ENCODE measurements around the gene MBD2. TPM values are rescaled to one million over a fixed set of nuclear protein-coding genes. Genes with fewer than 3 reads are reported as not detected.

MBD2 gene
- total RNA-seq, 1 experiment from 2014 or later, result 79.1 TPM

- intact Hi-C loops (cut with micrococcal nuclease), result no loop called here
- peaks cover 18% of the 10 kb centered on the region; the same call in 1 of the 2 replicates for H4K20me1 ChIP-seq (ENCODE audit: insufficient read depth)
- ATAC-seq (no peak), DNase-seq (ENCODE audit: low read depth, low spot score) (no peak)
- ChIA-PET POLR2A (no interaction called here), RAD21 (ENCODE audit: low non-redundant PET in 1 of 2, low total read pairs in 2 of 2, uncharacterized antibody in 2 of 2, unreplicated experiment in 2 of 2) (no interaction called here), CTCF (no interaction called here)
- no peak overlapping the region for H3K27ac ChIP-seq (ENCODE audit: low read depth, low read length)
- no peaks in the 10 kb centered on the region for H3K9me3 ChIP-seq (ENCODE audit: control insufficient read depth in 1 of 2, insufficient read depth in 1 of 2, low read depth in 1 of 2, low read length in 2 of 2)
- H3K27me3 ChIP-seq (ENCODE audit: insufficient read depth, low read length), result no peaks in the 10 kb centered on the region
- no peak overlapping the region for H2AFZ ChIP-seq (ENCODE audit: low read depth, low read length, poor library complexity, severe bottlenecking)
- no peak overlapping the region for H3K9ac ChIP-seq (ENCODE audit: low read length)
- TF ChIP-seq CBX3 (IDR thresholded peaks at IDR 0.05; ENCODE audit: low read depth), result no peak
- no peak for TF ChIP-seq ZFX (IDR thresholded peaks at IDR 0.05)
- no peak for TF ChIP-seq CEBPB (IDR thresholded peaks at IDR 0.05; ENCODE audit: low read depth)
- TF ChIP-seq REST (IDR thresholded peaks at IDR 0.05; ENCODE audit: low read depth), result no peak
- TF ChIP-seq POLR2AphosphoS5 (IDR thresholded peaks at IDR 0.05; ENCODE audit: low read depth, low read length), result no peak
- no peak for TF ChIP-seq MAX (IDR thresholded peaks at IDR 0.05)
- TF ChIP-seq TCF7L2 (IDR thresholded peaks at IDR 0.05; ENCODE audit: borderline replicate concordance, extremely low read depth, insufficient read depth, insufficient read length), result no peak
- TF ChIP-seq JUND (IDR thresholded peaks at IDR 0.05), result no peak
- TF ChIP-seq SIN3A (IDR thresholded peaks at IDR 0.05; ENCODE audit: low read depth), result no peak
- TF ChIP-seq ZBTB33 (IDR thresholded peaks at IDR 0.05; ENCODE audit: extremely low read depth, insufficient replicate concordance, low read length), result no peak
- TF ChIP-seq POLR2A (IDR thresholded peaks at IDR 0.05; ENCODE audit: borderline replicate concordance, extremely low read depth, insufficient read depth, insufficient read length), result no peak
- no peak for TF ChIP-seq YY1 (IDR thresholded peaks at IDR 0.05; ENCODE audit: extremely low read depth, insufficient replicate concordance, low read depth, low read length)
- TF ChIP-seq EZH2 (IDR thresholded peaks at IDR 0.05), result no peak
- H3K36me3 ChIP-seq (ENCODE audit: control insufficient read depth in 1 of 2, insufficient read depth in 2 of 2, low read length in 2 of 2), result 0 out of 4 replicates have a peak, but pooled peaks cover 0 to 2% of the 10 kb centered on the region in 2 experiments
- no TSS peak for BruUV-seq (replicated peaks)
- peaks cover 97% of the 10 kb centered on the region for H3K79me2 ChIP-seq (ENCODE audit: insufficient read depth, low read length)
- no peak overlapping the region for H3K4me3 ChIP-seq (replicated peaks in 1 of 2; ENCODE audit: low read depth in 1 of 2, low read length in 2 of 2)
- H3K9me2 ChIP-seq (ENCODE audit: insufficient read depth), result no peaks in the 10 kb centered on the region
- H3K4me2 ChIP-seq (ENCODE audit: low read length), result no peak overlapping the region
- H3K4me1 ChIP-seq (ENCODE audit: control insufficient read depth in 1 of 2, insufficient read depth in 2 of 2, low read length in 2 of 2), result no peaks in the 10 kb centered on the region; a peak in 2 of 4 replicates
Observed at GRCh38 chr18:54217624-54218023, 6.8 kb downstream of the MBD2 start.

Data from HCT116 (cell line).